ENCODE data around the gene MYOCOS. TPM values are rescaled to one million over a fixed set of nuclear protein-coding genes. Genes with fewer than 3 reads are reported as not detected.
A peak's percentile ranks its signal among the peaks of the same experiment; 100 is the strongest.
"Not testable (repeated sequence)": the region's sequence is repeated elsewhere in the genome, so short reads cannot be mapped to it uniquely, and the experiment has no call there.

MYOCOS gene
- total RNA-seq: 0.35 TPM in 1 of 2 replicates, not detected in the other

DNA sequence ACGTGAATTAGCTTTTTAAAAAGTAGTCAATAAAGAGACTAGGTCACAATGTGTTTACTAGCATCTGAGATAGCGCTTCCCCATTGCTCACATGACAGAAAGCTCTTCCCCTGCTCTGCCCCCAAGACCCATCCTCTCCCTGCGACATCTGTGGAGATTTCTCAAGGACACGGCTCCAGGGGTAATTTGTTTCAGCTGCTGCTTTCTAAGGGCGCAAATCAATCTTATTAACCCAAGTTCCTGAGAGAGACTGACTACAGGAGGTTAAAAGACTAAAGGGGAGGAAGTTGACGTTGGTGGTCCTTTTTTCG, at the start of gene MYOCOS:
Gene MYOCOS, plus strand, starts transcription at position 92 of the 311 bp plus-strand sequence. CDS start 1,641 bp downstream, outside the sequence.
- no peak for DNase-seq (ENCODE audit: low read depth)

DNA sequence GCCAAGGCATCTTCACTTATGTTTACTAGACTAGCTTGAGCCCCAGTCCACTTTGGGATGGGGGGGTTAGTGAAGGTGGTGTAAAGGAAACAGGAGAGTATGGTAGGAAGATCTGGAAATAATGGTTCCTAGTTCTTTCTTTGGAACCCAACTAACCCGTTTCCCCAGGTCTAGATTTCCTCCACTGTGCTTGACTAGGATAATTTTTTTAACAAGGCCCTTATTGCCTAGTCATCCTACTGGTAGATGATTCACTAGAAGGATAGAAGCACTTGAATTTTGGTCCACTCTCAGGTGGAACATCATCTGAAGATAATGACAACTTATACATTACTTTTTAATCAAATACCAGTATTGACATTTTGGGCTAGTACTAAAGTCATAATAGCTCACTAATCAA, 45.9 kb upstream of the MYOCOS start:
- DNase-seq (ENCODE audit: low read depth): peak; percentile 27

DNA sequence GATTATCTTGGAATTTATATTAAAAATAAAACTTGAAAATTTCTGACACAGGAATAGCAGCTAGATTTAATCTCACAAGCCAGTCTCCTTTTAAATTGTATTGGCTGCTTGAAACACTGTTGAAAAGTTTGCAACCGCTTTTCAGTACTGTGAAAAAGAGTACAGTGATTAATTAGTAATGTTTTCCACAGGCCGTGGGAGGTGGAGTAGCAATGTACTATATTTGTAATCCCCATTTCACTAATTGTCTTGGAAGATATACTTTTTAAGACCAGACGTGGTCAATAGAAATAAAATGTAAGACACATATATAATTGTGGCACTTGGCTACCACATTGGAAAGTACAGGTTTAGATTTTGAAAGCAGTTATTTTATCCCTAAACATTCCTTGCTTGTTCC, 40.8 kb upstream of the MYOCOS start:
- DNase-seq (ENCODE audit: low read depth): no peak

DNA sequence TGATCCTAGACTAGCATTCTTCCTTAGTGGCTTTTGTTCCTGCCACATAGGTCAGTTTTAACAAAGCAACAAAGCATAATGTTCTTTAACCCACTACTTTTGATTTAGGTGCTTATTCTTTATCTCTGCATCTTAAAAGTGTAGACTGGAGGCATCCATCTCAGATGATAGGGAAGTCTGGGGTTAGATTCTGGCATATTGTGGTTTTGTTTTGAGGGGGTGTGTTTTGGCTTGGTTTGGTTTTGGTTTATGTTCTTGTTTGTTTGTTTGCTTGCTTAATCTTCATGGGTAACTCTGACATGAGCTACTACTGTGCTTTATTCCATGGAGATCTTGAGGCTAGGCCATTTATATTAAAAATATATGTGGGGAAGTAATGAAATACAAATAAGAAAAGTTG, 40.3 kb upstream of the MYOCOS start:
- DNase-seq (ENCODE audit: low read depth): no peak

DNA sequence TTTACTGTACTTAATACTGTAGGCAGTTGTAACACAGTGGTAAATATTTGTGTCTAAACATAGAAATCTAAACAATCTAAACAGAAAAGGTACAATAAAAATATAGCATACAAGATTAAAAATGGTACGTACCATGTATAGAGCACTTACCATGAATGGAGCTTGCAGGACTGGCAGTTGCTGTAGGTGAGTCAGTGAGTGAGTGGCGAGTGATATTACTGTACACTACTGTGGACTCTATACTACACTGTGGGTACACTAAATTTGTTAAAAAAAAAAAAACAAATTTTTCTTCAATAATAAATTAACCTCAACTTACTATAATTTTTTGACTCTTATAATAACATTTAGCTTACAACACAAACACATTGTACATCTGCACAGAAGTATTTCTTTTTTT, 39.5 kb upstream of the MYOCOS start:
- DNase-seq (ENCODE audit: low read depth): no peak

DNA sequence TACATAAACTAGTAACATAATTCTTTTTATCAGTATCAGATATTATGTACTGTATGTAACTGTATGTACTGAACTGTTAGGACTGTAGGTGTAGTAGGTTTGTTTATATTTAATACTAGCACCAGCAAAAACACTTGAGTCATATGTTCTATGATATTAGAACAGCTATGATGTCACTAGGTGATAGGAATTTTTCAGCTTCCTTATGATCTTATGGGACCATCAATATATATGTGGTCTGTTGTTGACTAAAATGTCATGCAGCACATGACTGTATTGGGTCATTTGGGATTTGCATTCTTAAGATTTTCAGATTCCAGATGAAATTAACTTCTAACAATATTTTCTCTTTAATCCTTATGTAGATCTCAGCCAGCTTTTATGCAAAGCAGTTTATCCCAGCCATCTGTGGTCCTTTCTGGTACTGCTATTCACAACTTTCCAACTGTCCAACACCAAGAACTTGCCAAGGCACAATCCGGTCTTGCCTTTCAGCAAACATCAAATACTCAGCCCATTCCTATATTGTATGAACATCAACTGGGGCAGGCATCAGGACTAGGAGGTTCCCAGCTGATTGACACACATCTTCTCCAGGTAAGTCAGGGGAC, 38.3 kb upstream of the MYOCOS start:
- DNase-seq (ENCODE audit: low read depth): no peak

GRCh38 chr1:171585715-171586114, 36.3 kb upstream of the MYOCOS start:
- no peak for DNase-seq (ENCODE audit: low read depth)

GRCh38 chr1:171588230-171588629, 33.8 kb upstream of the MYOCOS start:
- no peak for DNase-seq (ENCODE audit: low read depth)

DNA sequence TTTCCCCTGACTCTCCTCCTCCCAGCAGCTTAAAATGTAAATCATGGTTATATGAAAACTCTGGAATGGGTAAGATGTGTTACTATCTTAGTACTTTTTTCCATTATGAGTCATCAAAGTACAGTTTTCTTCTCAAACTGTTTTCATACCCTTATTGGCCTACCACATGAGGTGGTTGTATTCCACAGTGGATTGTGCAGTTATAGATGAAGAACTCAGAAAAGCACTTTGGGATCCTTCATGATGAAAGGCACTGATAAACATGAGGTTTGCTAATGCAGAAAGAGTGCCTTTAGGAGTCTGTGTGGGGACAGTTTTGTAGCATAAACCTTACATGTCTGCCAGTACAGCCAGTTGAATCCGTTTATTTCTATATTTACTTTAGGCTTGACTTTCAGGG, 32.0 kb upstream of the MYOCOS start:
- peak; percentile 19 for DNase-seq (ENCODE audit: low read depth)

GRCh38 chr1:171595324-171595723, 26.7 kb upstream of the MYOCOS start:
- DNase-seq (ENCODE audit: low read depth): peak; percentile 94

- peak; percentile 41 for DNase-seq (ENCODE audit: low read depth)
Observed at GRCh38 chr1:171596119-171596518, 25.9 kb upstream of the MYOCOS start.

DNA sequence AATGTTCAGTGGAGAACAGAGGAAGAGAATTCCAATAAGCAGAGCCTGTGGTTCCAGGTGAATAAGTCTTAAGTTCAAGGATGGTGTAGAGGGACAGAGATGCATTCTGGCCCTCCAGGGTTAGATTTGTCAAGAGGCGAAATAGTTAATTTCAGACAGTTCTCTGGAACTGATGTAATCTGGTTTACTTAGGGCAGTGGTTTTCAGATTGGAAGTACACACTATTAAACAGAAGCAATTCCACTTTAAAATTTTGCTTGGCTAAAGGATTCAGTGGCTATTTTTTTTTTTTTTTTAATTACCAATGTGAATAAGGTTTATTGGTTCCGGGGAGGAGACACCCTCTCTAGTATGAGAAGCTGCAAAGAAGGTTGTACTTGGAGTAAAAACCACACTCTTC, 25.3 kb upstream of the MYOCOS start:
- DNase-seq (ENCODE audit: low read depth): peak; percentile 40

DNA sequence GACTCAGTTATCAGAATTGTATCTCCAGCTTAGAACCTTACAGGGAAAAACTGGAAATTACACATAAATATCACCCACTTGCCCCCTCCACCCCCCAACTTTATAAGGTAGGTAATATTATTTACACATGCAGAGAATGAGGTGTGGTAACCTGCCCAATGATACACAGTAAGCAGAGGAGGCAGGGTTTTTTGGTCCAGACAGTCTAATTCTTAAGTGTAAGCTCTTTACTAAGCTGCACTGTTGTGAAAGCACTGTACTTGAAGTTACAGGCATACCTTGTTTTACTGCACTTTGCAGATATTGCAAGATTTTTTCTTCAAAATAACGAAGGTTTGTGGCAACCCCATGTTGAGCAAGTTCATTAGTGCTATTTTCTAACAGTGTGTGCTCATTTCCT, 24.8 kb upstream of the MYOCOS start:
- DNase-seq (ENCODE audit: low read depth): no peak

GRCh38 chr1:171600310-171600709, 21.7 kb upstream of the MYOCOS start:
- peak; percentile 76 for DNase-seq (ENCODE audit: low read depth)

DNA sequence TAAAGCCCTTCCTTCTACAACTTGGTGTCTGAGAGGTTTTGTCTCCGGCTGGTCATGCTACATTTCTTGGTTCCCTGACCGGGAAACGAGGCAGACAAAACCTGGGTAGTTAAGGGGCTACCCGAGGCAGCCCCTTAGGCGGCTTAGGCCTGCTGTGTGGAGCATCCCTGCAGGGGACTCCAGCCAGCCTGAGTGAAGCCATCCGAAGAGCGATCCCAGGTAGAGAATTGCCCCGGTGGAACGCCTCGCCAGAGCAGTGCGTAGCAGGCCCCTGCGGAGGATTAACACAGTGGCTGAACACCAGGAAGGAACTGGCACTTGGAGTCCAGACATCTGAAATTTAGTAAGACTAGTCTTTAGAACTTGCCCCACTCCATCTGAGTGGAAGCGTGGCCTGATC, 21.2 kb upstream of the MYOCOS start:
- no peak for DNase-seq (ENCODE audit: low read depth)

- DNase-seq (ENCODE audit: low read depth): not testable (repeated sequence)
Observed at GRCh38 chr1:171603042-171603441, 19.0 kb upstream of the MYOCOS start.

DNA sequence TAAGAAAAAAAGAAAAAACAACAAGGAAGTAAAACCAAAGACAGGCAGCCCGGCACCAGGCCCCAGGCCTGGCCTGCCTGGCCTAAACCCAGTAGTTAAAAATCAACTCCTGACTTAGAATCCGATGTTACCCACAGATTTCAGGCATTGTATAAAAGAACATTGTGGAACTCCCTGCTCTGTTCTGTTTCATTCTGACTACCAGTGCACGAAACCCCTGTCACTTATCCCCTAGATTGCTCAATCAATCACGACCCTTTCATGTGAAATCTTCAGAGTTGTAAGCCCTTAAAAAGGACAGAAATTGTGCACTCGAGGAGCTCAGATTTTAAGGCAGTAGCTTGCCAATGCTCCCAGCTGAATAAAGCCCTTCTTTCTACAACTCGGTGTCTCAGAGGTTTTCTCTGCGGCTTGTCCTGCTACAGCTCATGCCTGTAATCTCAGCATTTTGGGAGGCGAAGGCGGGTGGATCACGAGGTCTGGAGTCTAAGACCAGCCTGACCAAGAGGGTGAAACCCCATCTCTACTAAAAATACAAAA, 15.6 kb upstream of the MYOCOS start:
- peak; percentile 83 for DNase-seq (ENCODE audit: low read depth)

DNA sequence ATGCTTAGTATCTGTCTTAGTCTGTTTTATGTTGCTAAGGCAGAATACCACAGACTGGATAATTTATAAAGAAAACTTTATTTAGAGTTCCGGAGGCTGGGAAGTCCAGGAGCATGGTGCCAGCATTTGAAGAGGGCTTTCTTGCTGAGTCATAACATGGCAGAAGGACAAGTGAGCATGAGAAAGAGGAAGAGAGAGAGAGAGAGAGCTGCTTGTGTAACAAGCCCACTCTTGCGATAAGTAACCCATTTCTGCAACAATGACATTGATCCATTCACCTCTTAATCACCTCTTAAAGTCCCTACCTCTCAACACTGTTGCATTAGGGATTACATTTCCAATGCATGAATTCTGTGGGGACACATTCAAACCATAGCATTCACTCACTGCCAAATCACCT, 11.7 kb upstream of the MYOCOS start:
- peak; percentile 84 for DNase-seq (ENCODE audit: low read depth)

DNA sequence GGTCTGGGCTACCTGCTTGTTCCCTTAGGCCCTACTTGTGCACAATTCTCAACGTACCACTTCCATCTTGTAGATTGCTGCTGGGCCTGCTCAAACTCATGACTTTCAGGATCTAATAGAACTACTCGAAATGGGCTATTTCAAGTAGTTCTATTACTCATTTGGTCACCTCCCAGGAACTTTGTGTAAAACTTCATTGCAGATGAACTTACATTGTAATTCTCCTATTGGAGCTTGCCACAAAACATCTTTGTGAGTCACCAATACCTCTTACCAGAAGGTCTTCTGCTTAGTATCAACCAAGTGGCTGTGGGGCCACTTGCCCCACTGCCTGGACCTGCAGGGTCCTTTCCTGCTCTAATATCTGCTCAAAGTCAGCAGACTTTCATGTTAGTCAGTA, 10.7 kb upstream of the MYOCOS start:
- DNase-seq (ENCODE audit: low read depth): peak; percentile 82

GRCh38 chr1:171613282-171613681, 8.8 kb upstream of the MYOCOS start:
- DNase-seq (ENCODE audit: low read depth): no peak

DNA sequence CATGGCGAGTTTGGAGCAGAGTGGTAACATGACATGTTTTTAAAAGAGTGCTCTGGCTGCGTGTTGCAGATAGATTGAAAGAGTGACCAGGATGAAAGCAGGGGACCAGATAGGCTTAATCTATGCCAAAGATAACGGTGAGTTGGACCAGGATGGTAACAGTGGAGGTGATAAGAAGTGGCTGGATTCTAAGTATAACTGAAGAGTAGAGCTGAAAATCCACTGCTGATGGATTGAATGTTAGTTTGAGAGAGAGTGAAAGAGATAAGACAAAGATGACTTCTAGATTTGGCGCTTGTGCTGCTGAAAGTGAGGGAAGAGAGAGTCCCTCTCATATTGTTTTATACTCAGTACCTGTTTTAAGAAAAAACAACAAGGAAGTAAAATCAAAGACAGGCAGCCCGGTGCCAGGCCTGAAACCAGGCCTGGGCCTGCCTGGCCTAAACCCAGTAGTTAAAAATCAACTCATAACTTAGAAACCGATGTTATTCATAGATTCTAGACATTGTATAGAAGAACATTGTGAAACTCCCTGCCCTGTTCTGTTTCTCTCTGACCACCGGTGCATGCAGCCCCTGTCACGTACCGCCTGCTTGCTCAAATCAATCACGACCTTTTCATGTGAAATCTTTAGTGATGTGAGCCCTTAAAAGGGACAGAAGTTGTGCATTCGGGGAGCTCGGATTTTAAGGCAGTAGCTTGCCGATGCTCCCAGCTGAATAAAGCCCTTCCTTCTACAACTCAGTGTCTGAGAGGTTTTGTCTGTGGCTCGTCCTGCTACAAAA, 6.7 kb upstream of the MYOCOS start:
- not testable (repeated sequence) for DNase-seq (ENCODE audit: low read depth)

GRCh38 chr1:171616586-171616985, 5.5 kb upstream of the MYOCOS start:
- DNase-seq (ENCODE audit: low read depth): no peak

GRCh38 chr1:171623651-171624331, 1.7 kb downstream of the MYOCOS start:
- DNase-seq (ENCODE audit: low read depth): no peak

All from renal cortical epithelial cell (primary cell).